Testis (tissue), 3 donors: Measurements from ENCODE around the gene TULP4. TPM values are rescaled to one million over a fixed set of nuclear protein-coding genes. Genes with fewer than 3 reads are reported as not detected.

Experiments used
- DNase-seq: peaks from one replicate; pipeline ENCODE4 v3.0.0-alpha.2; 2019
- H3K27ac ChIP-seq, 2 donors: fragments of 200-600 bp; sonication (generic); one replicate each; pipeline ENCODE4 v1.5.1; 2019
- H3K27me3 ChIP-seq: fragments of 200-600 bp; sonication (generic); one replicate; pipeline ENCODE4 v1.5.1; 2019
- H3K36me3 ChIP-seq: fragments of 200-600 bp; sonication (generic); one replicate; pipeline ENCODE4 v1.5.1; 2017; ENCODE audit warnings: low read depth; ENCODE audit errors: missing control alignments
- H3K4me1 ChIP-seq: fragments of 200-600 bp; sonication (generic); one replicate; pipeline ENCODE4 v1.5.1; 2019
- H3K4me3 ChIP-seq, 2 donors: fragments of 200-600 bp; sonication (generic); one replicate each; pipeline ENCODE4 v1.5.1; 2017 to 2019
- H3K9me3 ChIP-seq: fragments of 200-600 bp; sonication (generic); one replicate; pipeline ENCODE4 v1.5.1; 2017
- POLR2A ChIP-seq: fragments of 450-650 bp; IDR thresholded peaks from one replicate; pipeline ENCODE4 v1.6.1; 2017; ENCODE audit warnings: antibody characterized with exemption, mild to moderate bottlenecking, moderate library complexity
- WGBS, 2 donors: methylation state at CpG; one replicate each; pipeline ENCODE4 v1.1.5; 2018; 5-methylcytosine and 5-hydroxymethylcytosine counted together
- intact Hi-C: fragments of 100-400 bp; cut with DNase I; formaldehyde crosslinking; loops from one replicate; pipeline ENCODE4 v1.15.1; 2023; ENCODE audit warnings: low total_unique reads
- polyA plus RNA-seq: library from polyadenylated mRNA; stranded (reverse); fragments of 350-450 nt; fragmentation: Illumina TruSeq; extraction: RNeasy Lipid Tissue Mini Kit (QIAGEN cat#74804); gene quantifications from one replicate; pipeline ENCODE4 v1.2.3, GENCODE V29; 2014; ENCODE audit warnings: low read depth, low replicate concordance; ENCODE audit not compliant: insufficient read depth
- total RNA-seq, 2 donors: library from RNA; depleted of rRNA; stranded (reverse); fragments of >200 nt; gene quantifications; one replicate each; pipeline ENCODE4 v1.2.3, GENCODE V29; 2016
- TF ChIP-seq, protein P1 (sequence below), 3 experiments: fragments of 450-650 bp in 2 of 3; fragments of 200-600 bp in 1 of 3; sonication (generic) in 1 of 3; IDR thresholded peaks; one replicate each; pipeline ENCODE4 v1.5.1; 2016 to 2019; ENCODE audit warnings: antibody characterized with exemption in 3 of 3, mild to moderate bottlenecking in 2 of 3, moderate library complexity in 1 of 3

Gene TULP4
- total and polyA plus RNA-seq, 3 donors from 2014 or later = 18.0 to 211 (median 116) TPM

DNA sequence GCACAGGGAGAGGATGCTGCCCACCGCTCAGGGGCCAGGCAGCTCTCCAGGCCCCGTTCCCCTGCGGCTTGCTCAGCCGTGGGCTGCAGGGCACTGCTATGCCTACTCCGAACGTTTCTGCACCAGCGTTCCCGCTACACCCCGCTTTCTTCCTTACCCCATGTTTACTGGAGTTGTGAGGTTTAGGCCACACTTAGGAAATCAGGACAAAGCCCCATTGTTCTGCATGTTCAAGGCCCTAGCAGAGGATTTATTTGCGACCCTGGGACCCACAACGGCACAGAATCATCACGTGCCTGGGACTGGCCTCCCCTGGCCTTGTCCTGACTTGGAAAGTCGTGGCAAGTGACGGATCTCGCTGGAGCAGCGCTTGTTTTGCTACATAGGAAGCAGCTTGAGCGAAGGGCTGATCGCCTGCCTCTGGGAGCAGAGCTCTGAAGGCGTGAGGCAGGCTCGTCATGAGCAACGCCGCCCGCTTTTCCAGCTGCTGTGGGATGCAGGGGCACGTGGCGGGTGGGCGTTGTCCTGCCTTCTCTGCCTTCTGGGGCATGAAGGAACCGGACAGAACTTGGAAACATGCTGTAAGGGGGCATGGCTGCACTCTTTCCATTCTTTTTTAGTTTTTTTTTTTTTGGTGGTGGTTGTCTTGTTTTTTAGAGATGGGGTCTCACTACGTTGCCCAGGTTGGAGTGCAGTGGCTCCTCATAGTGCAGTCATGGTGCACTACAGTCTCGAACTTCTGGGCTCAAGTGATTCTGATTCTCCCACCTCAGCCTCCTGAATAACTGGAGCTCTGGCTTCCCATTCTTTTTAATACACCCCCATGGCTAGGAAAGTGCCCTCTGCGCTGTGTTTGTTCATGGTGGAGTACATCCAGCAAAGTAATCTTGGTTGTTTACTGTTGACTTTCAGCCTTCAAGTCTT is 233.0 kb downstream of the TULP4 start:
- Histone ChIP-seq H3K27me3 (no peaks in the 10 kb centered on the region), H3K4me3 (no peak overlapping the region), H3K27ac (peak overlapping the region; percentile 31 to 69), H3K4me1 (peaks cover 3% of the 10 kb centered on the region), H3K36me3 (no peaks in the 10 kb centered on the region), H3K9me3 (no peaks in the 10 kb centered on the region)
- intact Hi-C loops = no loop called here
- DNase-seq = peak; percentile 74
- no peak for TF ChIP-seq POLR2A
- TF ChIP-seq, protein P1, sequence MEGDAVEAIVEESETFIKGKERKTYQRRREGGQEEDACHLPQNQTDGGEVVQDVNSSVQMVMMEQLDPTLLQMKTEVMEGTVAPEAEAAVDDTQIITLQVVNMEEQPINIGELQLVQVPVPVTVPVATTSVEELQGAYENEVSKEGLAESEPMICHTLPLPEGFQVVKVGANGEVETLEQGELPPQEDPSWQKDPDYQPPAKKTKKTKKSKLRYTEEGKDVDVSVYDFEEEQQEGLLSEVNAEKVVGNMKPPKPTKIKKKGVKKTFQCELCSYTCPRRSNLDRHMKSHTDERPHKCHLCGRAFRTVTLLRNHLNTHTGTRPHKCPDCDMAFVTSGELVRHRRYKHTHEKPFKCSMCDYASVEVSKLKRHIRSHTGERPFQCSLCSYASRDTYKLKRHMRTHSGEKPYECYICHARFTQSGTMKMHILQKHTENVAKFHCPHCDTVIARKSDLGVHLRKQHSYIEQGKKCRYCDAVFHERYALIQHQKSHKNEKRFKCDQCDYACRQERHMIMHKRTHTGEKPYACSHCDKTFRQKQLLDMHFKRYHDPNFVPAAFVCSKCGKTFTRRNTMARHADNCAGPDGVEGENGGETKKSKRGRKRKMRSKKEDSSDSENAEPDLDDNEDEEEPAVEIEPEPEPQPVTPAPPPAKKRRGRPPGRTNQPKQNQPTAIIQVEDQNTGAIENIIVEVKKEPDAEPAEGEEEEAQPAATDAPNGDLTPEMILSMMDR (IDR thresholded peaks at IDR 0.05) = no peak
- WGBS, 2 donors = 71 to 75% methylated on average over 29 to 30 of the region's 30 CpGs

DNA sequence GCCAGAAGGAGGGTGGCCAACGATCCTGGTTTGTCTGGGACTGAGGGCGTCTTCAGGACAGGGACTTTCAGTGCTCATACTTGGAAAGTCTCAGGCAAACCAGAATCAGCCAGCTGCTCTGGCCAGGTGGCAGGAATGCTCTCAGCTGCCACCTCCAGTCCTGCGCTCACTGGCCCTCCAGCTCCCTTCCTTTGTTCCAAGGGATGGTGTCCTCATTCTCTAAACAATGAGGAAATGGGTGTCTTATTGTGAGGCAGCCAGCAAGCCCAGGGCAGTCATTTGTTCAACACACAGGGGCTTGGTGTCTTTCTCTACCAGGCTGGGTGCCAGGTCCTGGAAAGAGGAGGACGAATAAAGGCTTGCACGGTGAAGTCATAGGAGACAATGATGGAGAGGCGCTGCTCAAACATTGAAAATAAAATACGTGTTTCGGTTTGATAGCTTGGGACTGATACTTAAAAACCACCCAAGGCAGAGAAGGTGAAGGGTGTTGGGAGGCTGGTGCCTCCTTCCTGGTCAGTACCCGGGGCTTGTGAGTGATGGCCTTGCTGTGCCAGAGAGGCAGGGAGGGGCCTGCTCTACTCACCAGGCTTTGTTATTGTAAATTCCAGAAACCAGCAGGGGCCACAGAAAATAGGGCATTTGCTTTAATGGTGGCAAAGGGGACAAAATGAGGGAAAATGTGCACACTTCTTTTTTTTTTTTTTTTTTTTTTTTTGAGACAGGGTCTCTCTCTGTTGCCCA is 236.3 kb downstream of the TULP4 start:
- peaks cover 6% of the 10 kb centered on the region for H3K4me1 ChIP-seq
- intact Hi-C loops = no loop called here

DNA sequence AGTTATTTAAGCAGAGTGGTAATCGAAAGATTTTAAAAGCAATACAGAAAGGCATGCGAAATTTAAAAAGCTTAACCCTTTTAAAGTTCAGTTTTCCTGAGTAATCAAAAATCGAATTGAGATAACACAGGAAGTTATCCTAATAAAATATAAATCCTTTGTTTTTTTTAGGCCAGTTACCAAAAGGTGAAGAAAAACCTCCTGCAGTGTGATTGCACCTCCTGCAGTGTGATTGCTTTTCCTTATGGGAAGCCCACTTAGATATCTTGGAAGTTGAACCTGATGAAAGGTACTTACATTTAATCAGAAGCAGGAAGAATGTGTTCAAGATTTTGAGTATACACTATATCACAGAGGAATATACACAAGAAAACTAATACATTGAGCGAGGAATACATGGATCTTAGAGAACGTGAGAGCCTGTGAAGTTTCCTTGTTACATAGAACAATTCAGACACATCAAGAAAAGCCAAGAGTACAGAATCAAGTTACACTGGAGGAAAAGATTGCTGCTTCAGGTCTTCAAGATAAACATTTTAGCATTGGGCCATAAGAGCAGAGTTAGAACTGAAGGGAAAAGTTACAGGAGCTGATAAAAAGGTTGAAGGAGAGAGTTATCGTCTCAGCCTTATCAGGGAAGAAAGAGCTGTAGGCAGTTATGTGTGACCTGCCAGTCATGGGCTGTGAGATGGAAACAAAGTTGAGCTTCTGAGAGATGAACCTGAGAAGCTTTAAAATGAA is 240.0 kb downstream of the TULP4 start:
- DNase-seq = peak; percentile 52

More for the DNA sequence above, 236.3 kb downstream of the TULP4 start:
- H3K27me3 ChIP-seq = no peaks in the 10 kb centered on the region
- no peak for TF ChIP-seq POLR2A
- TF ChIP-seq, protein P1 (IDR thresholded peaks at IDR 0.05) = no peak
- 77% methylated on average over 9 of the region's 9 CpGs for WGBS, 2 donors
- H3K36me3 ChIP-seq = no peaks in the 10 kb centered on the region
- peak overlapping the region in 1 of 2 donors; percentile 69 for H3K27ac ChIP-seq
- no peak overlapping the region for H3K4me3 ChIP-seq
- H3K9me3 ChIP-seq = no peaks in the 10 kb centered on the region
- peak; percentile 15 for DNase-seq

DNA sequence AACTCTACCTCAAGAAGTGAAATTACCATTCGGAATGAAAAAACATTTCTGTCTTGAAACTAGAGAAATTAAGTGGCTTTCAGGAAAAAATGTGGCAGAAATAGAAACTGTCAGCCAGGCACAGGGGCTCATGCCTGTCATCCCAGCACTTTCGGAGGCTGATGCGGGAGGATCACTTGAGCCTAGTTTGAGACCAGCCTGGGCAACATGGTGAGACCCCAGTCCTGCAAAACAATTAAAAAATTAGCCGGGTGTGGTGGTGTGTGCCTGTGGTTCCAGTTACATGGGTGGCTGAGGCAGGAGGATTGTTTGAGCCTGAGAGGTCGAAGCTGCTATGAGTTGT is 240.5 kb downstream of the TULP4 start:
- 70 to 83% methylated on average over 5 of the region's 5 CpGs for WGBS, 2 donors

More for the DNA sequence above, 240.0 kb downstream of the TULP4 start:
- no peaks in the 10 kb centered on the region for H3K9me3 ChIP-seq
- WGBS, 2 donors = 63 to 72% methylated on average over 6 of the region's 6 CpGs
- H3K27ac ChIP-seq = peak overlapping the region; percentile 24 to 42
- intact Hi-C loops = no loop called here
- H3K4me1 ChIP-seq = peaks cover 24% of the 10 kb centered on the region
- no peak overlapping the region for H3K4me3 ChIP-seq
- TF ChIP-seq, protein P1 (IDR thresholded peaks at IDR 0.05) = no peak
- no peak for TF ChIP-seq POLR2A
- no peaks in the 10 kb centered on the region for H3K27me3 ChIP-seq
- H3K36me3 ChIP-seq = no peaks in the 10 kb centered on the region

More for the DNA sequence above, 240.5 kb downstream of the TULP4 start:
- Histone ChIP-seq H3K27ac (peak overlapping the region in 1 of 2 donors; percentile 42), H3K36me3 (no peaks in the 10 kb centered on the region), H3K4me3 (no peak overlapping the region), H3K27me3 (no peaks in the 10 kb centered on the region), H3K9me3 (no peaks in the 10 kb centered on the region), H3K4me1 (peaks cover 24% of the 10 kb centered on the region)
- TF ChIP-seq POLR2A = no peak
- DNase-seq = peak; percentile 16
- intact Hi-C loops = no loop called here
